NCI-H345 treated with DMSO at 0.1 percent for 48 hours (cell line): ENCODE measurements around the gene PRMT3.
"Not testable (repeated sequence)": the region's sequence is repeated elsewhere in the genome, so short reads cannot be mapped to it uniquely, and the experiment has no call there.

ENCODE experiments used
- DNase-seq: peaks from one replicate; lab custom pipeline; 2025; ENCODE audit not compliant: unreplicated experiment; lab: John Stamatoyannopoulos, UW

The PRMT3 gene

DNA sequence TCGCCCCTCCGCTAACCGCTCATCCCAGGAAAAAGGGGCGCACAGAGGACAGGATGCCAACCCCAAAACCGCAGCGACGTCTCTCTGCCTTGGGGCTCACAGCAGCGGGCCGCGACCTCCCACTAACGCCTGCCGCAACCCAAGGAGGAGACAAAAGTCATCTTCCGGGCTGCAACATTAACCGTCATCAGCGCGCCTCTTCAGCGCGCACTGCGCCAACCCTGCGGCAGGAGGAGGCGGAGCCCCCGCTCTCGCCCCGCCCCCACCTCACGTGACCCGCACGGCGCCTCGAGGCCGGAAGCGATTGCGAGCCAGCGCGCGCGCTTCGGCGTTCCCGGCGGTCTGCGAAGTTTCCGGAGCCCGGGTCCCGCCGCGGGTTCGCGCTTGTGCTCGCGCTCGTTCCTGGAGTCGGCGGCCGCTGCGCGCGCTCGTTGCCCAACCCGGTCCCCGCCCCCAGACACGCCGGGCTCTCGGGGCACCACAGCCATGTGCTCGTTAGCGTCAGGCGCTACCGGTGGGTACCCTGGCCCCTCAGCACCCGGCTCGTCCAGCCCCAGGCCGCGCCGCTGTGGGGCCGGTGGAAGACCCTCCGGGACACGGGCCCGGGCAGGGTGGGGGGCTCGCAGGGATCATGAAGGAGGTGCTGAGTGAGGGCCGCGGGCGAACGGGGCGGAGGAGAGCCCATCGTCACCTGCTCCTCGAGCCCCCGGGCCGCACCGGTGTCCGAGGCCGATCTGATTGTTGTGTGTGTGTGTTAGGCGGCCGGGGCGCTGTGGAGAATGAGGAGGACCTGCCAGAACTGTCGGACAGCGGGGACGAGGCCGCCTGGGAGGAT, at the start of gene PRMT3:
Gene PRMT3 (plus strand): TSS at position 456 of the 835 bp plus-strand sequence. CDS start 31 bp downstream, at position 487.
- DNase-seq, result peak; percentile 89

DNA sequence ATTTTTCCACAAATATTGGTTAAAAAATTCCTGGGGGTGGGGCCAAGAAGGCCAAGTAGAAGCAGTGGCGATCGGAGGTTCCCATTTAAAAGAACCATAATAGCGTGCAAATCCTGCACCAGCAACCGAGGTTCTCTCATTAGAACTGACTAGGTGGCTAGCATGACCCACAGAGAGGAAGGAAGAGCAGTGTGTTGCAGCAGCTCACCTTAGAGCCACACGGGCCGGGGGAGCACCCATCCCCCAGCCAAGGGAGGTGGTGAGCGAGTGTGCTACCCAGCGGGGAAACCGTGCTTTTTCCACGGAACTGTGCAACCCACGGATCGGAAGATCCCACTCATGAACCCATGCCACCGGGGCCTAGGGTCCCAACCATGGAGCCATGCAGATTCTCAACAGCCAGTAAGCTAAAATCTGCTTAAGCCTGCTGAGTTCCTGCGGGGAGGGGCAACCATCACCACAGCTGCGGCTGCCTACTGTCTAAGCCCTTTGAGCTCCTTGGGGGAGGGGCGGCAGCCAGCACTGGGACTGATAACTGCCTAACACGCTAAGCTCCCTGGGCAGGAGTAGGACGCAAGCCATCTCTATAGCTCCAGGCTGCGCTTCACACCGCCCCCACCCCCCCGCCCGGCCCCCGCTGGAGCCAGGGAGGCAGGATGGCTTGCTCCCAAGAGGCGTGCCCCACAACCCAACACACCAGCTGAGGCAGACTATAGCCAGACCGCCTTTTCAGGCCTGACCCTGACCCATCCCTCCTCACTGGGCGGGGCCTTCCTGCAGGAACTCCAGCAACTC, 45.0 kb upstream of the PRMT3 start:
- DNase-seq, result no peak

DNA sequence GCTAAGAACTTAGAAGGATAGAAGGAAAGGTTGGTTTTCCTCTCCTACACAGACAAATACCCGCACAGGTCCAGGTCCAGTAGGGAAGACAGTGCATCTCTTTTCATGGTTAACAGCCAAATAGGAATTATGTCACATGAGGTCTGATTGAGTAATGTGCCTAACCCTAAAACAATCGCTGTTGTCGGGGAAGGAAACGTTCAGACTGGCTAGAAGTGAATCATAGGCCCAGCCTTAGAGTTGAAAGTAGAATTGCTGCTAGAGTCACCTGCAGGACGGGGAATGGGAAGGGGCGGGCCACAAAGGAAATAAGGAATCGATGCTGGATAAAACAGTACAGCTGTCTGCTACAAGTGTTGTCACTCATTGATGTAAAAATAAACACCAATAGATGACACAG, 36.4 kb upstream of the PRMT3 start:
- no peak for DNase-seq

DNA sequence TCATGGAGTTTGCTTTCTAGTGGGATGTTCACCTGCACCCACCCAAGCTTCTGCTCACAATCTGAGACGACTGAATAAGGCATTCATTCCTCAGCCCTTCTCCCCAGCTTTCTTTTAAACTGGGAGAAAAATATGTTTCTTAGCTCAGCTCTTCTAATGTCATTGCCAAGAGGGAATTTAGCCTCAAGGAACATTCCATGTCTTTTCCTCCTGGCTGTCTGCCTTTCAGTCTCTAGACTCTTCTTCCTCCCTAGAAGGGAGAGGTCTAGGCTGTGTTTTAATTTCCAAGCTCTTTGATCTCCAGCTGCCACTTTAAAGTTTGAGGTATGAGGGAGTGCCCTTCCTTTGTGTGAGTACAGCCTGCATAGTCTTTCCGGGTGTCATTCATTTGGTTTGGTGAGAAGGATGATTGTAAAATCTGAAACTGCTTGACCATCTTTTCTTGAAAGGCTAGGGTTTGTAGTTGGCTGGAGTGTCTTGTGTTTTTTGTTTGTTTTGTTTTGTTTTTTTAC, 35.7 kb upstream of the PRMT3 start:
- DNase-seq, result no peak

DNA sequence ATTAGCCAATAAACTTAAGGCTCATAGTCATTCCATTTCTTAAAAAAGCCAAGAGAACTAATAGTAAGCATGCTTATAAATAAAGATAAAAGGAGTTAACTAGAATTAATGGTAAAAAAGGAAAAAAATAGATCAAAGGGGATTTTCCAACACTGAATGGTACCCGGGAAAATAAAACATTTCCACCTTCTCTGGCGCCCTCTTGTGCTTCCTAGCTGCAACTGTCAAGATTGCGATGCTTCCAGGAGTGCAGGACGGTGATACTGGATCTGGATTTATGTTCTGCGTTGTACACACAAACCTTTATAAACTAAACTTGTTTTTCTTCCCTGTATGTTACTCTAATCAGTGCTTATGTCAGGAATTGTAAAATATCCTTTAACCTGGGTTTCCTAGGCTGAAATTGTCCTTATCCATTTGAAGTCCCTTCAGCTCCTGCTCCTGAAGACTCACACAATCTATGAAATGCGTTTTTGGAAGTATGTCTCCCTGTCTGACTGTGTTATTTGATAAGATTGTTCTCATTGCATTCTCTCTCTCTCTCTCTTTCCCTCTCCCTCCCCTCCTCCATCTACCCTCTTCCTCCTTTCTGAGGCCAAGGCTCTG, 33.6 kb upstream of the PRMT3 start:
- peak; percentile 53 for DNase-seq

DNA sequence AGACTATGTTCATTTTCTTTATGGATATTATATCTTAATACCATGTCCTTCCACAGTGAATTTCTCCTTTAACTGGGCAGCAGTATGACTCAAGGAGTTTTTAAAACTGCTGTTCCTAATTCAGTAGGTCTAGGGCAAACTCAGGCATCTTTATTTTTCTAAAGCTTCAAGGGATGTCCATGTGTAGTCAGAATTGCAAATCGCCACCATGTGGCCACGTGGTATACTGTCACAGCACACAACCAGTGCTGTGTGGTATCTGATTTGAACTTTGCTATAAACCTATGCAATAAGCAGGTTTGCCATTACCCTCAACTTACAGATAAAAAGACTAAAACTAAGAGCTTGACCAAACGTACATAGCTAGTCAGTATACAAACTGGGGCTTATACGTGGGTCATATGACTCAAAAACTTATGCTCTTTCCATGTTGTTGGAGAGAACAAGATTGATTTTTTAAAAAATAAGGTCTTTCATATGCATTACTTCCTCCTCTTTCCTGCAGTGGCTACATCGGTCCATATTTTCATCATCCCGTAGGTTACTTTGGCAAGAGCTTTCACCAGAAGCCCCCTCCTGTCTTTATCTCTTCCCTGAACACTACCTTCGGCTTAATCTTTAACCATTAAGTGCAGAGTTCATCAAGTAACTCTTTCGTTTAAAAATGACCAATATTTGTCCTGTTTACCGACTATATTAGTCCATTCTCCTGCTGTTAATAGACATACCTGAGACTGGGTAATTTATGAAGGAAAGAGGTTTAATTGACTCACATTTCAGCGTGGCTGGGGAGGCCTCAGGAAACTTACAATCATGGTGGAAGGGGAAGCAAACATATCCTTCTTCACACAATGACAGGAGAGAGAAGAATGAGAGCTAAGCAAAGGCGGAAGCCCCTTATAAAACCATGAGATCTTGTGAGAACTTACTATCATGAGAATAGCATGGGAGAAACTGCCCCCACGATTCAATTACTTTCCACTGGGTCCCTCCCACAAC, 32.0 kb upstream of the PRMT3 start:
- DNase-seq, result peak; percentile 6

DNA sequence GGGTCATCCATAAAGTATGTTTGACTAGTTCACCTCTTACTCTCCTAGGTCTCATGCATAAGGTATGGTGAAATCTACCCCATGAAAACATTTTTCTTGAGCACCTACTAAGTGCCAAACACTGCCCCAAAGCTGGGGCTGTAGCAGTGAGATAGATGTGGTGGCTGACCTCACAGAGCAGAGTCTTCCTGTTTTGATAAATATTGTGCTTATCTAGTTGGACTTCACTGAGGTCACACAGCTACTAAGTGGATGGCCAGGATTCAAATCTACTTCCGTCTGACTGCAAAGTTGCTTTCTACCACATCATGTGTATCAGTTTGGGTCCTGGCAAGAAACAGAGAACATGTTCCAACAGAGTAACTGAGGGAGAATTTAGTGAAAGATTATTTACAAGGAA, 30.4 kb upstream of the PRMT3 start:
- no peak for DNase-seq

DNA sequence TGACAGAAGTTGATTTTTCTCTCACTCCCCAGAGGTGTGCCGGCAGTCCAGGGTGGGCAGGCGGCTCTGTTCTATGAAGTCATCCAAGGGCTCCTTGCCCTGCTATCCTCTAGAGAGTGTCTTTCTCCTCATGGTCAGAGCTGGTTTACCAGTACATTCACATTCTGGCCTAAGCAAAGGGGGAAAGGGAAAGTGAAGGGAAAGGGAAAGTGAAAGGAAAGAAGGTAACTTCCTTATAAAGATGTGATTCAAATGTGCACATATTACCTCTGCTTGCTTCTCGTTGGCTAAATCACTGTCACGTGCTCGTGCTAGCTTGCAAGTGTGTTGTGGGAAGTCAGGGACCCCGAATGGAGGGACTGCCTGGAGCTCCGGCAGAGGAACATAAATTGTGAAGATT, 26.9 kb upstream of the PRMT3 start:
- no peak for DNase-seq

DNA sequence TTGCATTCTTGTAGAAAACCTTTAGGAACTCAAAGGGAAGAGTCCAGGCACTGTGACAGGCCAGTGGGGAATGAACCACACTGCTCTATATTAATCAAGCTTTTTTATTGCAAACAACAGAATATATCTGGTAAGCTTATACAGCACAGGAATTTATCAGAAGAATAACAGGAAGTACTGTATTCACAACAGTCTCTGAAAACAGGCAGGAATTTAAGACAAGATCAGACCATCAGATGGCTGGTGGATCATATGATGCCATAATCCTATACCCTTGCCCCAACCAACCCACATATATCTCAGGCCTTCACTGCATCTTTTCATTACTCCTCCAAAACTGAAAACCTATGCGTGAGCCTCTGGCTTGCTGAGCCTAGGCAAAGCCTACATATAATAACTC, 25.0 kb upstream of the PRMT3 start:
- DNase-seq, result no peak

DNA sequence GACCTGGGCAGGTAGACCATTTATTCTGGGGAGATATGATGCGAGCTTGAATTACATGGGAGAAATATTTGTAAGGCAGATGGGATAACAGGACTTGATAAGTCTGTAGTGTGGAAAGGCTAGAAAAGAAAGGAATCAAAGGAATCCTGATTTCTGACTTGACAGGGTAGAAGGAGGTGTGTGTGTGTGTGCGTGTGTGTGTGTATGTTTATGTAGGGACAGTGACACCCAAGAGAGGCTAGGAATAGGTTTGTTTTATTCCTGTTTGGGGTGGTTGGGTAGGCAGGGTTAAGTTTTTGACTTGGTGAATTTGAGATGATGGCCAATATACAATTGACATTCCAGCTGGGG, 24.4 kb upstream of the PRMT3 start:
- DNase-seq, result no peak

DNA sequence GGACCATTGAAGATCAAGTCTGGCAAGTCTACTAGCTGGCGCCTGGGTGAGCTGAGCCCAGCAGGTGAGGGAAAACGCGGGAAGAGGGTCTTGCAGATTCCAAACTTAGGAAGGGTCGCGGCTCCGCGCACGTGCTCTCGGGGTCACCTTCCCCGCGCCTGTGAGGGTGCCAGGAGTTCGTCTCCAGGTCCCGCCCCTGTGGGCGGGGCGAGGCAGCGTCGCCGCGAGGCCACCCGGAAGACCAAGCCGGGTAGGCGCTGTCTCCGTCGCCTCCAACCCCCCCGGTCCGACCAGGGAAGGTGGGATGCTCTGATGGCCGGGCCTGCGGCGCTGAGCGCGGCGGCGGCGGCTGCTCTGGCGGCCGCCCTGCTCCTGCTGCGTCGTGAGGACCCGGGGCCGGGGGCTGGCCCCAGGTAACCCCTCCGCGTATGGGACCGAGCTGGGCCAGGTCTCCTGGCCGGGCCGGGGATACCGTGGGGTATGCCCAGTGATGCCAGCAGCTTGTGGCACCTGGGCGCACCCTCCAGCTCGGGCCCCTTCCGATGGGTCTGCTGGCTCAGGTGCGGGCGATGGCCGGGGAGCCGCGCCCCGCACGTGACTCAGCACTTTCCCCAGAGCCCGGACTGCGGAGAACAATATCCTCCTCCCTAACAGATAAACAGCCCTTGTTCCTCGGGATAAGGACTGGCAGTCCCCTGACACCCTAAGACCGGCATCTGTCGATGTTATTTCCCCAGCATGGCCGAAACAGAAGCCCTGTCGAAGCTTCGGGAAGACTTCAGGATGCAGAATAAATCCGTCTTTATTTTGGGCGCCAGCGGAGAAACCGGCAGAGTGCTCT, 23.8 kb upstream of the PRMT3 start, which contains the start of gene HTATIP2:
Gene HTATIP2 (plus strand): TSS at position 215 of the 841 bp plus-strand sequence. CDS start 524 bp downstream, at position 739.
- DNase-seq, result peak; percentile 39

DNA sequence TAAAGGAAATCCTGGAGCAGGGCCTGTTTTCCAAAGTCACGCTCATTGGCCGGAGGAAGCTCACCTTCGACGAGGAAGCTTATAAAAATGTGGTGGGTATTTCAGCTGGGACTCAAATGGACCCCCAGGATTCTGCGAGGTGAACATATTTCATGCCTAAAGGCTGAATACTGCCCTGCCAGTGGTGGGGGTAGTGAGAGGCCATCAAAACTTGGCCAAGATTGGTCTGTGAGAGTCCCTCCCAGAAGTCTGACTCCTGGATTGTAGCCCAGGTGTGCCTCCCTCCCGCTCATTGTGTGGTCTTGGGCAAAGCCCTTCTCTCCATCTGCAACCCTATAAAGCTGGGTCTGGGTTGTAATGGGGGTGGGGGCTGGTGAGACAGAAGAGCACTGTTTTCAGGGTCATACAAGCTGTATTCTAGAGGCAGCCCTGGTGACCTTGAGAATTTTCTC, 23.1 kb upstream of the PRMT3 start:
- no peak for DNase-seq

DNA sequence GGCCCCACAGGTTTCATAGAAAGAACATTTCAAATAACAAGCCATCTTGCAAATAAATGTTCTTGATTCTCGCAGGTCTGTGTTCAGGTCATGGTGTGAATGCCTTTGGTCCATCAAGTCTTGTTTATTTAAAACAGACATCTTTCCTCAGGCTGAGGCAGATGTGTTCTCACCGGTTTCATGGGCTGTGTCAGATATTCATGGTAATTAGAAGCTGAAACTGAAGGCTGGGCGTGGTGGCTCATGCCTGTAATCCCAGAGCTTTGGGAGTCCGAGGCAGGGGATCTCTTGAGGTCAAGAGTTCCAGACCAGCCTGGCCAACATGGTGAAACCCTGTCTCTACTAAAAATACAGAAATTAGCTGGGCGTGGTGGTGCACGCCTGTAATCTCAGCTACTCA, 22.1 kb upstream of the PRMT3 start:
- DNase-seq, result not testable (repeated sequence)

DNA sequence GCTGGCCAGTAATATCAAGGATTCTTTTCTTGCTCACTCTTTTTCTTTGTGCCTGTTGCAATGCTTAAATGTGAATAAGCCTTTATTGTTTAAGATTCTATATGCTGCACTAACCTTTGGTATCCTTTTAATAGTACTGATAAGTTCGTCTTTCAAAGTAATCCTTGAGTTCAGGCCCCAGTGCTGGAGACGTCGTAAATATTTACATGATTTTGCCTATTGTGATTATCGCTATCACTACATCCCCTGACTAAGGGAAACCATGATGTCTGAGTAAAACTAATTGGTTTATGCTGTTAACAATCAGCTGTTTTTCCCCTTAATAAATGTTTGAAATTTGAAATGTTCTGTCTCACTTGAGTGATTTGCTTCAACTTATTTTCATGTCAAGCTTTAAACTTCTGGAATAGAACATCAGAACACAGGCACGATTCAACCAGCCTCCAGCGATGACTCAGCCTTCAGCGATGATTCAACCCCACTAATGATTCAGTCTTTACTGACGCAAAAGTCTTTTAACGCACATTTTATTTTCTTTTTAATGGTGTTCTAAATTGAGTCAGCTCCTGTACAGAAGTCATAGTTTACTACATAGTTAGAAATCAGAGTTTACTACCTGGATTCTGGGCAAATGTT, 20.1 kb upstream of the PRMT3 start:
- DNase-seq, result no peak

DNA sequence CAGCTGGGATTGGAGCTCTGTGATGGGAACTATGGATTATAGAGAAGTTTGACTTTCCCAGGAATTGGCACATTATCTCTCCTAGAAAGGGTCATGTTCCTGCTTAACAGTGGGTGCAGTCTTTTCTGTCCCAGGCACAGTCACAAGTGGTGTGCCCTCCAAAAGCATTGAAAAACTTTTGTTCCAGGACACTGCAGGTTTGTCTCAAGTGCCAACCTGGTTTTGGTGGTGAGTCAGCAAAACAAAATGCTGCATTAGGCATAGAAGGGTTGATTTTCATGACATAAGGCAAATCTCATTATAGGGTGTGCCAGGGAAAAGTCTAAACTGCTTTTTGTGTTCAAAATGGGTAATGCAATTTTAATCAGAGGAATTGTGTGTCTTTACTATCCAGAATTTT, 19.1 kb upstream of the PRMT3 start:
- DNase-seq, result no peak

DNA sequence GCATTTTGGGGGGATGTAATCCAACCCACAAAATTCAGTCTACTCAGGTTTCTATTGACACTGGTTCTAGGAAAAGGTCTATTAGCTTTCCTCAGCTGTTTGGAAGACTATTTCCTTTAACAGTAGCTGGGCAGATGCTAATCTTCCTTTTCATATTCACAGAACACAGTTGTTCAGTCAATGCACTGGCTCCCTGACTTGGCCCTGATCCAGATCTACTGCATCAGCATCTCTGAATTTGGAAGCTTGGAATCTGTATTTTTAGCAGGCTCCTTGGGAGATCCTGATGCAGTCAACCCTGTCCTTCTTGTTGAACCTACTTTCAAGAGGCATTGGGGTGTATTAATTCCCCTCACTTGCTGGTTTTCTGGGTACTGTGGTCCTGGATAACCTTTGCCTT, 17.7 kb upstream of the PRMT3 start:
- DNase-seq, result no peak

DNA sequence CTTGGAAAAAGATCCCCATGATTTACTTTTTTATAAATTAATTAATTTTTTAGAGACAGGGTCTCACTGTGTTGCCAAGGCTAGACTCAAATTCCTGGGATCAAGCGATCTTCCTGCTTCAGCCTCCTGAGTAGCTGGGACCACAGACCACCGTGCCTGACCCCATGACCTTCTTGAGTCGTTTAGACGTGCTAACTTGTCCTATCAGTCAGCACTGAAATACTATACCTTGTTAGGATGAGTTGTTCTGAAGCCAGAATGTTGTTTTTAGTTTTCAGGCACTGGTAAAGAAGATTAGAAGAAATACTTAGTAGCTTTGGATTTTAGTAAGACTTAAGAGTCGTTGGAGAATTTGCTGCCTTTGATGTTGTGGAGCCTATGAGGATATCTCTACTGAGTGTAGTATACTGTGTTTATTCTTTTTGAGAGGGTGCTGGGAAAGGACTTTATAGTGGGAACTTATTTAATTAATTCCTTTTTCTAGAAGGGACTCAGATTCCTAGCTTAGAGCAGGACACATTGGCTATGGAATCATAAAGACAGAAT, 15.4 kb upstream of the PRMT3 start:
- DNase-seq, result no peak

DNA sequence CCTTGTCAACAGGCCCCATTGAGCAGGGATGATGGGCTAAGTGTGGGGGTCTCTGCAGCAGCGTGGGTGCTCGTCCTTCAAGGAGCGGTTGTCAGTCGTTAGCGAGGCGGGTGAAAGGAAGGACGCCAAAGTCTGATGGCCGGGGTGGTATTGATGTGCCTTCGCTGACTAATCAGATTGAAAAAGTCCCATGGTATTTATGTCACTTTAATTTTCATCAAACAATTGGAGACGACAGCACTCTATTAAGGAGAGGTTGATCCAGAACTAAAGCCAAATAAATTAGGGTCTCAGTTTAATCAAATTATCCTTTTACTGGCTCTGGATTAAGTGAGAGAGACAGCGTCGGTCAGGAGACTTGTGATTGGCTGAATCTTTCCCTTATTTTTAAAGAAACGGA, 14.4 kb upstream of the PRMT3 start:
- DNase-seq, result no peak
